ENCODE measurements around the gene BEND3. TPM values are rescaled to one million over a fixed set of nuclear protein-coding genes. Genes with fewer than 3 reads are reported as not detected.
"Not testable (repeated sequence)": the region's sequence is repeated elsewhere in the genome, so short reads cannot be mapped to it uniquely, and the experiment has no call there.

Gene BEND3
- total RNA-seq, 4 donors from 2014 or later: 0.83 to 2.4 (median 1.6) TPM

- Histone ChIP-seq H3K27me3 (peaks cover 0 to 28% (median 0%) of the 10 kb centered on the region in 4 donors), H3K9me3 (no peaks in the 10 kb centered on the region), H3K36me3 (no peaks in the 10 kb centered on the region), H3K4me3 (no peak overlapping the region), H3K27ac (replicated peaks in 1 of 4) (no peak overlapping the region), H3K4me1 (peaks cover 8 to 16% (median 14%) of the 10 kb centered on the region in 4 donors)
- TF ChIP-seq EP300 (IDR thresholded peaks at IDR 0.05) (no peak), POLR2AphosphoS5 (IDR thresholded peaks at IDR 0.05) (no peak), POLR2A (IDR thresholded peaks at IDR 0.05; ENCODE audit: low read depth) (no peak)
- TF ChIP-seq, protein P1, sequence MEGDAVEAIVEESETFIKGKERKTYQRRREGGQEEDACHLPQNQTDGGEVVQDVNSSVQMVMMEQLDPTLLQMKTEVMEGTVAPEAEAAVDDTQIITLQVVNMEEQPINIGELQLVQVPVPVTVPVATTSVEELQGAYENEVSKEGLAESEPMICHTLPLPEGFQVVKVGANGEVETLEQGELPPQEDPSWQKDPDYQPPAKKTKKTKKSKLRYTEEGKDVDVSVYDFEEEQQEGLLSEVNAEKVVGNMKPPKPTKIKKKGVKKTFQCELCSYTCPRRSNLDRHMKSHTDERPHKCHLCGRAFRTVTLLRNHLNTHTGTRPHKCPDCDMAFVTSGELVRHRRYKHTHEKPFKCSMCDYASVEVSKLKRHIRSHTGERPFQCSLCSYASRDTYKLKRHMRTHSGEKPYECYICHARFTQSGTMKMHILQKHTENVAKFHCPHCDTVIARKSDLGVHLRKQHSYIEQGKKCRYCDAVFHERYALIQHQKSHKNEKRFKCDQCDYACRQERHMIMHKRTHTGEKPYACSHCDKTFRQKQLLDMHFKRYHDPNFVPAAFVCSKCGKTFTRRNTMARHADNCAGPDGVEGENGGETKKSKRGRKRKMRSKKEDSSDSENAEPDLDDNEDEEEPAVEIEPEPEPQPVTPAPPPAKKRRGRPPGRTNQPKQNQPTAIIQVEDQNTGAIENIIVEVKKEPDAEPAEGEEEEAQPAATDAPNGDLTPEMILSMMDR (IDR thresholded peaks at IDR 0.05): no peak
- no peak for DNase-seq (ENCODE audit: extremely low spot score)
- WGBS: 100% methylated on average over 4 of the region's 4 CpGs
- intact Hi-C loops (cut with DNase I): no loop called here
Observed at GRCh38 chr6:107120404-107120803, 5.1 kb upstream of the BEND3 start.

GRCh38 chr6:107118976-107119375 lies 3.7 kb upstream of the BEND3 start:
- no peaks in the 10 kb centered on the region for H3K36me3 ChIP-seq
- DNase-seq (ENCODE audit: extremely low spot score): no peak
- intact Hi-C loops (cut with DNase I): no loop called here
- 78% methylated on average over 2 of the region's 2 CpGs for whole genome bisulfite sequencing
- peaks cover 9 to 19% (median 16%) of the 10 kb centered on the region in 4 donors for H3K4me1 ChIP-seq
- TF ChIP-seq, protein P1 (IDR thresholded peaks at IDR 0.05): no peak
- no peak for TF ChIP-seq POLR2A (IDR thresholded peaks at IDR 0.05; ENCODE audit: low read depth)
- no peak for TF ChIP-seq POLR2AphosphoS5 (IDR thresholded peaks at IDR 0.05)
- no peak for TF ChIP-seq EP300 (IDR thresholded peaks at IDR 0.05)
- no peaks in the 10 kb centered on the region for H3K9me3 ChIP-seq
- no peak overlapping the region for H3K27ac ChIP-seq (replicated peaks in 1 of 4)
- peaks cover 0 to 28% (median 0%) of the 10 kb centered on the region in 4 donors for H3K27me3 ChIP-seq
- H3K4me3 ChIP-seq: no peak overlapping the region

DNA sequence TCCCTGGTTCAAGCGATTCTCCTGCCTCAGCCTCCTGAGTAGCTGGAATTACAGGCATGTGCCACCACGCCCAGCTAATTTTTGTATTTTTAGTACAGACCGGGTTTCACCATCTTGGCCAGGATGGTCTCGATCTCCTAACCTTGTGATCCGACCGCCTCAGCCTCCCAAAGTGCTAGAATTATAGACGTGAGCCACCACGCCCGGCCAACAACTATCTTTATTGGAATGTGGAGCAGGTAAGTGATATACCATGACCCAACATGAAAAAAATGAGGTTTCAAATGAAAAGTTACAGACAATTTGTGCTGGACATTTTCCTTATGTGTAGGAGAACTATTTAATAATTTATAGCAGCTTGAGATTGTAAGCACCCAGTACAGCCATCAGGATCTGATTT lies 3.2 kb upstream of the BEND3 start:
- 92% methylated on average over 9 of the region's 9 CpGs for WGBS
- H3K27ac ChIP-seq (replicated peaks in 1 of 4); intact Hi-C loops (cut with DNase I); H3K4me3 ChIP-seq; H3K36me3 ChIP-seq; H3K9me3 ChIP-seq; DNase-seq (ENCODE audit: extremely low spot score): not testable (repeated sequence)
- Histone ChIP-seq H3K4me1 (peaks cover 14 to 23% (median 20%) of the 10 kb centered on the region in 4 donors), H3K27me3 (peaks cover 0 to 28% (median 0%) of the 10 kb centered on the region in 4 donors)

GRCh38 chr6:107116931-107117330 lies 1.6 kb upstream of the BEND3 start:
- TF ChIP-seq, protein P1 (IDR thresholded peaks at IDR 0.05): no peak
- TF ChIP-seq POLR2AphosphoS5 (IDR thresholded peaks at IDR 0.05) (no peak), POLR2A (IDR thresholded peaks at IDR 0.05; ENCODE audit: low read depth) (no peak), EP300 (IDR thresholded peaks at IDR 0.05) (no peak)
- H3K9me3 ChIP-seq: no peaks in the 10 kb centered on the region
- intact Hi-C loops (cut with DNase I): no loop called here
- no peak overlapping the region for H3K27ac ChIP-seq (replicated peaks in 1 of 4)
- 41% methylated on average over 7 of the region's 7 CpGs for WGBS
- no peaks in the 10 kb centered on the region for H3K36me3 ChIP-seq
- no peak overlapping the region for H3K4me3 ChIP-seq
- DNase-seq (ENCODE audit: extremely low spot score): no peak
- peaks cover 15 to 25% (median 23%) of the 10 kb centered on the region in 4 donors for H3K4me1 ChIP-seq
- H3K27me3 ChIP-seq: peaks cover 0 to 28% (median 0%) of the 10 kb centered on the region in 4 donors

DNA sequence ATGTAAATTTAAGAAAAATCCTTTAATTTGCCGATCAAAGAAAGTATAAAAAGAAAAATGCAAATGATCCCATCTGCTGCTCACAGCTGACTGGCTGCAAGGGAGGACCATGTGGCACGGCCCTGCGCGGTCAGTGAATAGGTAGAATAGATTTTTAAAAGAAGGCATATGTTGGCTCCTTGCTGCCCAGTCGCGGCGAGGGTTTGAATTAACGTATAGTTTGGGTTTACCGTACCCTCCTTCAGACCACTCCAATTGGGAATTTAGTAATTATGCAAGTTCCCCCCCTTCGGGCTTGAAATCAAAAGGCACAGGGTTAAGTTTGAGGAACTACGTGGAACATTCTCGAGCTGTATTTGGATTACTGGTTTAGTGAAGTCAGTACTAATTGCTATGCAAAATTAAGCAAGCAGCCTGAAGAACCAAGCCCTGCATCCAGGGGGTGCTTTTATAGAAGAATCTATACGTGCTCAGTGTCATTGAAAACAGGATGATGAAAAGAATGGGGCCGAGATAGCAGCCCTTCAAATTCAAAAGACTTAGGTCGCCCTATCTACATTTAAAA lies 1.1 kb upstream of the BEND3 start:
- no peaks in the 10 kb centered on the region for H3K36me3 ChIP-seq
- intact Hi-C loops (cut with DNase I): no loop called here
- H3K27me3 ChIP-seq: peaks cover 0 to 28% (median 0%) of the 10 kb centered on the region in 4 donors
- TF ChIP-seq, protein P1 (IDR thresholded peaks at IDR 0.05): no peak
- TF ChIP-seq EP300 (IDR thresholded peaks at IDR 0.05): no peak
- TF ChIP-seq POLR2A (IDR thresholded peaks at IDR 0.05; ENCODE audit: low read depth): no peak
- TF ChIP-seq POLR2AphosphoS5 (IDR thresholded peaks at IDR 0.05): no peak
- H3K4me3 ChIP-seq: peak overlapping the region; percentile 64 to 90 (median 72)
- H3K4me1 ChIP-seq: peaks cover 15 to 25% (median 23%) of the 10 kb centered on the region in 4 donors
- H3K9me3 ChIP-seq: no peaks in the 10 kb centered on the region
- WGBS: 7% methylated on average over 15 of the region's 15 CpGs
- no peak overlapping the region for H3K27ac ChIP-seq (replicated peaks in 1 of 4)
- DNase-seq (ENCODE audit: extremely low spot score): no peak

All from esophagus muscularis mucosa (tissue), 4 donors.